ENCODE measurements around the gene RTKN2.

- TF ChIP-seq CTCF (IDR thresholded peaks at IDR 0.05; ENCODE audit: low read depth, low read length) (no peak), EZH2phosphoT487 (IDR thresholded peaks at IDR 0.05; ENCODE audit: low read depth) (no peak)
These were observed 84.5 kb downstream of the RTKN2 start for GRCh38 chr10:62183857-62184795.
